ENCODE measurements around the gene TACR3.
"Not testable (repeated sequence)": the region's sequence is repeated elsewhere in the genome, so short reads cannot be mapped to it uniquely, and the experiment has no call there.

DNA sequence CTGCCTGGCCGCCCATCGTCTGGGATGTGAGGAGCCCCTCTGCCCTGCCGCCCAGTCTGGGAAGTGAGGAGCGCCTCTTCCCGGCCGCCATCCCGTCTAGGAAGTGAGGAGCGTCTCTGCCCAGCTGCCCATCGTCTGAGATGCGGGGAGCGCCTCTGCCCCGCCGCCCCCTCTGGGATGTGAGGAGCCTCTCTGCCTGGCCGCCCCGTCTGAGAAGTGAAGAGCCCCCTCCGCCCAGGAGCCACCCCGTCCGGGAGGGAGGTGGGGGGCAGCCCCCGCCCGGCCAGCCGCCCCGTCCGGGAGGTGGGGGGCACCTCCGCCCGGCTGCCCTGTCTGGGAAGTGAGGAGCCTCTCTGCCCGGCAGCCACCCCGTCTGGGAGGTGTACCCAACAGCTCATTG is 3.4 kb upstream of the TACR3 start:
- TF ChIP-seq EP300 (conservative IDR thresholded peaks at IDR 0.05; ENCODE audit: poor library complexity, severe bottlenecking); EZH2 (IDR thresholded peaks at IDR 0.05; ENCODE audit: borderline replicate concordance, insufficient read depth, low read length, poor library complexity, severe bottlenecking); POLR2AphosphoS5 (IDR thresholded peaks at IDR 0.05); SMC3 (conservative IDR thresholded peaks at IDR 0.05; ENCODE audit: poor library complexity); MXI1 (conservative IDR thresholded peaks at IDR 0.05; ENCODE audit: poor library complexity, severe bottlenecking); TAF1 (IDR thresholded peaks at IDR 0.05; ENCODE audit: low read depth); RAD21 (conservative IDR thresholded peaks at IDR 0.05): not testable (repeated sequence)
- TF ChIP-seq, protein P1, sequence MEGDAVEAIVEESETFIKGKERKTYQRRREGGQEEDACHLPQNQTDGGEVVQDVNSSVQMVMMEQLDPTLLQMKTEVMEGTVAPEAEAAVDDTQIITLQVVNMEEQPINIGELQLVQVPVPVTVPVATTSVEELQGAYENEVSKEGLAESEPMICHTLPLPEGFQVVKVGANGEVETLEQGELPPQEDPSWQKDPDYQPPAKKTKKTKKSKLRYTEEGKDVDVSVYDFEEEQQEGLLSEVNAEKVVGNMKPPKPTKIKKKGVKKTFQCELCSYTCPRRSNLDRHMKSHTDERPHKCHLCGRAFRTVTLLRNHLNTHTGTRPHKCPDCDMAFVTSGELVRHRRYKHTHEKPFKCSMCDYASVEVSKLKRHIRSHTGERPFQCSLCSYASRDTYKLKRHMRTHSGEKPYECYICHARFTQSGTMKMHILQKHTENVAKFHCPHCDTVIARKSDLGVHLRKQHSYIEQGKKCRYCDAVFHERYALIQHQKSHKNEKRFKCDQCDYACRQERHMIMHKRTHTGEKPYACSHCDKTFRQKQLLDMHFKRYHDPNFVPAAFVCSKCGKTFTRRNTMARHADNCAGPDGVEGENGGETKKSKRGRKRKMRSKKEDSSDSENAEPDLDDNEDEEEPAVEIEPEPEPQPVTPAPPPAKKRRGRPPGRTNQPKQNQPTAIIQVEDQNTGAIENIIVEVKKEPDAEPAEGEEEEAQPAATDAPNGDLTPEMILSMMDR (IDR thresholded peaks at IDR 0.05; ENCODE audit: poor library complexity, severe bottlenecking): not testable (repeated sequence)
- TF ChIP-seq, protein P2, sequence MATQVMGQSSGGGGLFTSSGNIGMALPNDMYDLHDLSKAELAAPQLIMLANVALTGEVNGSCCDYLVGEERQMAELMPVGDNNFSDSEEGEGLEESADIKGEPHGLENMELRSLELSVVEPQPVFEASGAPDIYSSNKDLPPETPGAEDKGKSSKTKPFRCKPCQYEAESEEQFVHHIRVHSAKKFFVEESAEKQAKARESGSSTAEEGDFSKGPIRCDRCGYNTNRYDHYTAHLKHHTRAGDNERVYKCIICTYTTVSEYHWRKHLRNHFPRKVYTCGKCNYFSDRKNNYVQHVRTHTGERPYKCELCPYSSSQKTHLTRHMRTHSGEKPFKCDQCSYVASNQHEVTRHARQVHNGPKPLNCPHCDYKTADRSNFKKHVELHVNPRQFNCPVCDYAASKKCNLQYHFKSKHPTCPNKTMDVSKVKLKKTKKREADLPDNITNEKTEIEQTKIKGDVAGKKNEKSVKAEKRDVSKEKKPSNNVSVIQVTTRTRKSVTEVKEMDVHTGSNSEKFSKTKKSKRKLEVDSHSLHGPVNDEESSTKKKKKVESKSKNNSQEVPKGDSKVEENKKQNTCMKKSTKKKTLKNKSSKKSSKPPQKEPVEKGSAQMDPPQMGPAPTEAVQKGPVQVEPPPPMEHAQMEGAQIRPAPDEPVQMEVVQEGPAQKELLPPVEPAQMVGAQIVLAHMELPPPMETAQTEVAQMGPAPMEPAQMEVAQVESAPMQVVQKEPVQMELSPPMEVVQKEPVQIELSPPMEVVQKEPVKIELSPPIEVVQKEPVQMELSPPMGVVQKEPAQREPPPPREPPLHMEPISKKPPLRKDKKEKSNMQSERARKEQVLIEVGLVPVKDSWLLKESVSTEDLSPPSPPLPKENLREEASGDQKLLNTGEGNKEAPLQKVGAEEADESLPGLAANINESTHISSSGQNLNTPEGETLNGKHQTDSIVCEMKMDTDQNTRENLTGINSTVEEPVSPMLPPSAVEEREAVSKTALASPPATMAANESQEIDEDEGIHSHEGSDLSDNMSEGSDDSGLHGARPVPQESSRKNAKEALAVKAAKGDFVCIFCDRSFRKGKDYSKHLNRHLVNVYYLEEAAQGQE (IDR thresholded peaks at IDR 0.05; ENCODE audit: borderline replicate concordance): not testable (repeated sequence)

Data from neural cell (in vitro differentiated cells).